Fibroblast of pulmonary artery (primary cell): ENCODE results near the gene PRKAR2A.
"Not testable (repeated sequence)": the region's sequence is repeated elsewhere in the genome, so short reads cannot be mapped to it uniquely, and the experiment has no call there.

Experiments
- DNase-seq: peaks from one replicate; pipeline ENCODE4 v3.0.0-alpha.2; 2010; ENCODE audit warnings: low read depth
- H3K4me3 ChIP-seq: replicated peaks from 2 replicates; pipeline ENCODE4 v1.5.1; 2011; ENCODE audit warnings: low read depth, mild to moderate bottlenecking, control low read depth, low read length, moderate library complexity
- CTCF ChIP-seq: IDR thresholded peaks from 2 replicates; pipeline ENCODE4 v1.5.1; 2011; ENCODE audit warnings: mild to moderate bottlenecking, control low read depth, low read length, inconsistent platforms; ENCODE audit errors: missing control alignments

Gene PRKAR2A

GRCh38 chr3:48739617-48739954, 108.1 kb downstream of the PRKAR2A start:
- no peak overlapping the region for H3K4me3 ChIP-seq
- no peak for TF ChIP-seq CTCF
- no peak for DNase-seq

GRCh38 chr3:48738926-48739616, 108.6 kb downstream of the PRKAR2A start:
- DNase-seq = no peak
- no peak overlapping the region for H3K4me3 ChIP-seq
- no peak for TF ChIP-seq CTCF

GRCh38 chr3:48738144-48738536, 109.5 kb downstream of the PRKAR2A start:
- no peak overlapping the region for H3K4me3 ChIP-seq
- no peak for DNase-seq
- no peak for TF ChIP-seq CTCF

- not testable (repeated sequence) for H3K4me3 ChIP-seq, DNase-seq
These were observed 112.5 kb downstream of the PRKAR2A start for GRCh38 chr3:48735075-48735767.

GRCh38 chr3:48734541-48734940, 113.1 kb downstream of the PRKAR2A start:
- H3K4me3 ChIP-seq, DNase-seq: not testable (repeated sequence)

- not testable (repeated sequence) for DNase-seq, H3K4me3 ChIP-seq
These were observed 113.7 kb downstream of the PRKAR2A start for GRCh38 chr3:48733752-48734518.

- TF ChIP-seq CTCF = no peak
- no peak overlapping the region for H3K4me3 ChIP-seq
- no peak for DNase-seq
These were observed 120.2 kb downstream of the PRKAR2A start for GRCh38 chr3:48727511-48727910.

- H3K4me3 ChIP-seq, DNase-seq: not testable (repeated sequence)
These were observed 122.4 kb downstream of the PRKAR2A start for GRCh38 chr3:48725185-48725855.
